ENCODE measurements around the gene KDM1A. TPM values are rescaled to one million over a fixed set of nuclear protein-coding genes. Genes with fewer than 3 reads are reported as not detected.

The KDM1A gene
- total RNA-seq, 1 experiment from 2014 or later, result 162 TPM

- TF ChIP-seq SRF (IDR thresholded peaks at IDR 0.05; ENCODE audit: low read depth) (no peak), SIN3A (IDR thresholded peaks at IDR 0.05; ENCODE audit: low read depth) (no peak), FOSL1 (IDR thresholded peaks at IDR 0.05; ENCODE audit: low read depth) (no peak), YY1 (IDR thresholded peaks at IDR 0.05; ENCODE audit: extremely low read depth, insufficient replicate concordance, low read depth, low read length) (no peak)
Observed at GRCh38 chr1:23088027-23088426, 68.8 kb downstream of the KDM1A start (continued).

- TF ChIP-seq, protein P1, sequence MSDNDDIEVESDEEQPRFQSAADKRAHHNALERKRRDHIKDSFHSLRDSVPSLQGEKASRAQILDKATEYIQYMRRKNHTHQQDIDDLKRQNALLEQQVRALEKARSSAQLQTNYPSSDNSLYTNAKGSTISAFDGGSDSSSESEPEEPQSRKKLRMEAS (IDR thresholded peaks at IDR 0.05), result no peak
- intact Hi-C loops (cut with micrococcal nuclease), result no loop called here
- H3K4me3 ChIP-seq (replicated peaks in 1 of 2; ENCODE audit: low read depth in 1 of 2, low read length in 2 of 2), result no peak overlapping the region
- no peaks in the 10 kb centered on the region for H3K4me1 ChIP-seq (ENCODE audit: control insufficient read depth in 1 of 2, insufficient read depth in 2 of 2, low read length in 2 of 2)
- H2AFZ ChIP-seq (ENCODE audit: low read depth, low read length, poor library complexity, severe bottlenecking), result no peak overlapping the region
- no peaks in the 10 kb centered on the region for H3K9me3 ChIP-seq (ENCODE audit: control insufficient read depth in 1 of 2, insufficient read depth in 1 of 2, low read depth in 1 of 2, low read length in 2 of 2)
- no peak overlapping the region for H3K27ac ChIP-seq (ENCODE audit: low read depth, low read length)
- no peak for DNase-seq (ENCODE audit: low read depth, low spot score)
- H3K27me3 ChIP-seq (ENCODE audit: insufficient read depth, low read length), result no peaks in the 10 kb centered on the region
- no peaks in the 10 kb centered on the region for H3K79me2 ChIP-seq (ENCODE audit: insufficient read depth, low read length)
- ChIA-PET CTCF (interaction anchor here (1.1 kb wide), 1 partner anchor 9 kb away, joined by 4 read pairs; no protein-coding TSS in a partner anchor), POLR2A (no interaction called here), RAD21 (ENCODE audit: low non-redundant PET in 1 of 2, low total read pairs in 2 of 2, uncharacterized antibody in 2 of 2, unreplicated experiment in 2 of 2) (no interaction called here)
- no peaks in the 10 kb centered on the region for H3K9me2 ChIP-seq (ENCODE audit: insufficient read depth)
- H3K36me3 ChIP-seq (ENCODE audit: control insufficient read depth in 1 of 2, insufficient read depth in 2 of 2, low read length in 2 of 2), result peaks cover 29 to 34% of the 10 kb centered on the region in 2 experiments; a peak in 3 of 4 replicates
- no peak overlapping the region for H3K4me2 ChIP-seq (ENCODE audit: low read length)
- no peak for ATAC-seq
- no peak overlapping the region for H3K9ac ChIP-seq (ENCODE audit: low read length)
- no TSS peak for BruUV-seq (replicated peaks)
- no peaks in the 10 kb centered on the region; the same call in 1 of the 2 replicates for H4K20me1 ChIP-seq (ENCODE audit: insufficient read depth)
Observed at GRCh38 chr1:23090056-23090455, 70.8 kb downstream of the KDM1A start.

- H3K9me2 ChIP-seq (ENCODE audit: insufficient read depth), result no peaks in the 10 kb centered on the region
- no peak for DNase-seq (ENCODE audit: low read depth, low spot score)
- H2AFZ ChIP-seq (ENCODE audit: low read depth, low read length, poor library complexity, severe bottlenecking), result no peak overlapping the region
- no peaks in the 10 kb centered on the region; the same call in 1 of the 2 replicates for H4K20me1 ChIP-seq (ENCODE audit: insufficient read depth)
- intact Hi-C loops (cut with micrococcal nuclease), result no loop called here
- no TSS peak for BruUV-seq (replicated peaks)
- H3K9me3 ChIP-seq (ENCODE audit: control insufficient read depth in 1 of 2, insufficient read depth in 1 of 2, low read depth in 1 of 2, low read length in 2 of 2), result no peaks in the 10 kb centered on the region
- H3K4me2 ChIP-seq (ENCODE audit: low read length), result no peak overlapping the region
- ChIA-PET POLR2A (no interaction called here), CTCF (no interaction called here), RAD21 (ENCODE audit: low non-redundant PET in 1 of 2, low total read pairs in 2 of 2, uncharacterized antibody in 2 of 2, unreplicated experiment in 2 of 2) (no interaction called here)
- H3K36me3 ChIP-seq (ENCODE audit: control insufficient read depth in 1 of 2, insufficient read depth in 2 of 2, low read length in 2 of 2), result peaks cover 18 to 34% of the 10 kb centered on the region in 2 experiments; a peak in 3 of 4 replicates
- H3K4me1 ChIP-seq (ENCODE audit: control insufficient read depth in 1 of 2, insufficient read depth in 2 of 2, low read length in 2 of 2), result peaks cover 0 to 9% of the 10 kb centered on the region in 2 experiments; a peak in 2 of 4 replicates
- no peak overlapping the region for H3K4me3 ChIP-seq (replicated peaks in 1 of 2; ENCODE audit: low read depth in 1 of 2, low read length in 2 of 2)
- TF ChIP-seq ZFX (IDR thresholded peaks at IDR 0.05) (no peak), POLR2A (IDR thresholded peaks at IDR 0.05; ENCODE audit: borderline replicate concordance, extremely low read depth, insufficient read depth, insufficient read length) (no peak)
- no peak overlapping the region for H3K27ac ChIP-seq (ENCODE audit: low read depth, low read length)
- H3K27me3 ChIP-seq (ENCODE audit: insufficient read depth, low read length), result no peaks in the 10 kb centered on the region
- no peak overlapping the region for H3K9ac ChIP-seq (ENCODE audit: low read length)
- no peak for ATAC-seq
- H3K79me2 ChIP-seq (ENCODE audit: insufficient read depth, low read length), result no peaks in the 10 kb centered on the region
Observed at GRCh38 chr1:23091545-23091944, 72.3 kb downstream of the KDM1A start.
